Parathyroid adenoma (tissue), 2 donors: Measurements from ENCODE around the gene MCU.

ENCODE experiments used
- H2AFZ ChIP-seq: fragments of 300-600 bp; sonication (generic); one replicate; pipeline ENCODE4 v1.7.0; 2017; ENCODE audit warnings: antibody characterized with exemption, mild to moderate bottlenecking
- H3K27ac ChIP-seq: fragments of 300-600 bp; sonication (generic); one replicate; pipeline ENCODE4 v1.7.0; 2017
- H3K27me3 ChIP-seq: fragments of 300-600 bp; sonication (generic); one replicate; pipeline ENCODE4 v1.7.0; 2017; ENCODE audit warnings: low read length; ENCODE audit not compliant: control insufficient read depth, insufficient read depth
- H3K36me3 ChIP-seq: fragments of 300-600 bp; sonication (generic); one replicate; pipeline ENCODE4 v1.7.0; 2017; ENCODE audit warnings: low read length; ENCODE audit not compliant: control insufficient read depth, insufficient read depth
- H3K4me1 ChIP-seq: fragments of 300-600 bp; sonication (generic); one replicate; pipeline ENCODE4 v1.7.0; 2017; ENCODE audit warnings: control low read depth
- H3K4me2 ChIP-seq: fragments of 300-600 bp; sonication (generic); one replicate; pipeline ENCODE4 v1.7.0; 2017; ENCODE audit warnings: low read length
- H3K4me3 ChIP-seq: fragments of 300-600 bp; sonication (generic); one replicate; pipeline ENCODE4 v1.7.0; 2017; ENCODE audit warnings: low read depth, low read length
- H3K79me2 ChIP-seq: fragments of 300-600 bp; sonication (generic); one replicate; pipeline ENCODE4 v1.7.0; 2017; ENCODE audit warnings: control low read depth
- H3K9ac ChIP-seq: fragments of 300-600 bp; sonication (generic); one replicate; pipeline ENCODE4 v1.7.0; 2017; ENCODE audit warnings: mild to moderate bottlenecking
- H3K9me3 ChIP-seq: fragments of 300-600 bp; sonication (generic); one replicate; pipeline ENCODE4 v1.7.0; 2017; ENCODE audit warnings: low read length; ENCODE audit not compliant: control insufficient read depth
- TF ChIP-seq, protein P1 (sequence below): fragments of 300-600 bp; sonication (generic); IDR thresholded peaks from one replicate; pipeline ENCODE4 v1.7.0; 2017; ENCODE audit warnings: antibody characterized with exemption, mild to moderate bottlenecking
- donor health status: primary hyperparathyroidism.

MCU gene

DNA sequence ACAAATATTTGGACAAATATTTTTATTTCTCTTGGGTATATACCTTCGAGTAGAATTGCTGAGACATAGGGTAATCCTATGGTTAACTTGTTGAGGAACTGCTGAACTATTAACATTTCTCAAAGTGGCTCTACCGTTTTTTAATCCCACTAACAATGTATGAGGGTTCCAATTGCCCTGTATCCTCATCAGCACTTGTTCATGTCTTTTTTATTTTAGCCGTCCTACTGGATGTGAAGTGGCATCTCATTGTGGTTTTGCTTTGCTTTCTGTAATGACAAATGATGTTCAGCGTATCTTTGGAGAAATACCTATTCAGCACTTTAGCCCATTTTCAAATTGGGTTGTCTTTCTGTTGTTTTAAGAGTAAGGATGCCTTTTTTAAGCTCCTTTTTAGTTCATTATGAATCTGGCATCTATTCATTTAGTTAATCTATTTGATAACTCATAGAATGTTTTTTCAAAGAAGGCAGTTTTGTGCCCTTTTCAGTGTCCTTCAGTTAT lies 40.0 kb downstream of the MCU start:
- Histone ChIP-seq H3K9ac (no peak overlapping the region), H3K4me2 (no peak overlapping the region), H3K27ac (no peak overlapping the region), H3K9me3 (no peaks in the 10 kb centered on the region), H3K27me3 (no peaks in the 10 kb centered on the region), H2AFZ (no peak overlapping the region), H3K4me1 (no peaks in the 10 kb centered on the region), H3K36me3 (no peaks in the 10 kb centered on the region), H3K79me2 (peaks cover 2% of the 10 kb centered on the region), H3K4me3 (no peak overlapping the region)
- TF ChIP-seq, protein P1, sequence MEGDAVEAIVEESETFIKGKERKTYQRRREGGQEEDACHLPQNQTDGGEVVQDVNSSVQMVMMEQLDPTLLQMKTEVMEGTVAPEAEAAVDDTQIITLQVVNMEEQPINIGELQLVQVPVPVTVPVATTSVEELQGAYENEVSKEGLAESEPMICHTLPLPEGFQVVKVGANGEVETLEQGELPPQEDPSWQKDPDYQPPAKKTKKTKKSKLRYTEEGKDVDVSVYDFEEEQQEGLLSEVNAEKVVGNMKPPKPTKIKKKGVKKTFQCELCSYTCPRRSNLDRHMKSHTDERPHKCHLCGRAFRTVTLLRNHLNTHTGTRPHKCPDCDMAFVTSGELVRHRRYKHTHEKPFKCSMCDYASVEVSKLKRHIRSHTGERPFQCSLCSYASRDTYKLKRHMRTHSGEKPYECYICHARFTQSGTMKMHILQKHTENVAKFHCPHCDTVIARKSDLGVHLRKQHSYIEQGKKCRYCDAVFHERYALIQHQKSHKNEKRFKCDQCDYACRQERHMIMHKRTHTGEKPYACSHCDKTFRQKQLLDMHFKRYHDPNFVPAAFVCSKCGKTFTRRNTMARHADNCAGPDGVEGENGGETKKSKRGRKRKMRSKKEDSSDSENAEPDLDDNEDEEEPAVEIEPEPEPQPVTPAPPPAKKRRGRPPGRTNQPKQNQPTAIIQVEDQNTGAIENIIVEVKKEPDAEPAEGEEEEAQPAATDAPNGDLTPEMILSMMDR = no peak

- H3K4me1 ChIP-seq = no peaks in the 10 kb centered on the region
- no peak overlapping the region for H3K4me3 ChIP-seq
- TF ChIP-seq, protein P1 = no peak
- no peaks in the 10 kb centered on the region for H3K36me3 ChIP-seq
- H2AFZ ChIP-seq = no peak overlapping the region
- no peaks in the 10 kb centered on the region for H3K27me3 ChIP-seq
- H3K27ac ChIP-seq = no peak overlapping the region
- H3K4me2 ChIP-seq = no peak overlapping the region
- no peaks in the 10 kb centered on the region for H3K9me3 ChIP-seq
- H3K79me2 ChIP-seq = peaks cover 2% of the 10 kb centered on the region
- H3K9ac ChIP-seq = no peak overlapping the region
These were observed 40.6 kb downstream of the MCU start for GRCh38 chr10:72732521-72732920.

DNA sequence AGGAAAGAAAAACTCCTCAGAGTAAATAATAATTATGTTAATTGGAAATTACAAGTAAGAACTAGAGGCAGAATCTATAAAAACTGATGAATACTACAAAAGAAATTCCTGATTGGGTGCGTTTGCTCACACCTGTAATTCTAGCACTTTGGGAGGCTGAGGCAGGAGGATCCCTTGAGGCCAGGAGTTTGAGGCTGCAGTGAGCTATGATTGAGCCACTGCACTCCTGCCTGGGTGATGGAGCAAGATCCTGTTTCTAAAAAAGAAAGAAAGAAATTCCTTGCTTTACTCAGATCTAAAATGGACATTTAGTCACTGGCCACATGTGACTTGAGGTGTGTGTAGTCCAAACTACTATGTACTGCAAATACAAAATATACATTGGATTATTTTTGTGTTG lies 42.0 kb downstream of the MCU start:
- Histone ChIP-seq H3K9me3 (no peaks in the 10 kb centered on the region), H2AFZ (no peak overlapping the region), H3K4me2 (no peak overlapping the region), H3K36me3 (no peaks in the 10 kb centered on the region), H3K4me3 (no peak overlapping the region), H3K79me2 (peaks cover 2% of the 10 kb centered on the region), H3K9ac (no peak overlapping the region), H3K27me3 (no peaks in the 10 kb centered on the region), H3K4me1 (no peaks in the 10 kb centered on the region), H3K27ac (no peak overlapping the region)
- TF ChIP-seq, protein P1 = no peak

DNA sequence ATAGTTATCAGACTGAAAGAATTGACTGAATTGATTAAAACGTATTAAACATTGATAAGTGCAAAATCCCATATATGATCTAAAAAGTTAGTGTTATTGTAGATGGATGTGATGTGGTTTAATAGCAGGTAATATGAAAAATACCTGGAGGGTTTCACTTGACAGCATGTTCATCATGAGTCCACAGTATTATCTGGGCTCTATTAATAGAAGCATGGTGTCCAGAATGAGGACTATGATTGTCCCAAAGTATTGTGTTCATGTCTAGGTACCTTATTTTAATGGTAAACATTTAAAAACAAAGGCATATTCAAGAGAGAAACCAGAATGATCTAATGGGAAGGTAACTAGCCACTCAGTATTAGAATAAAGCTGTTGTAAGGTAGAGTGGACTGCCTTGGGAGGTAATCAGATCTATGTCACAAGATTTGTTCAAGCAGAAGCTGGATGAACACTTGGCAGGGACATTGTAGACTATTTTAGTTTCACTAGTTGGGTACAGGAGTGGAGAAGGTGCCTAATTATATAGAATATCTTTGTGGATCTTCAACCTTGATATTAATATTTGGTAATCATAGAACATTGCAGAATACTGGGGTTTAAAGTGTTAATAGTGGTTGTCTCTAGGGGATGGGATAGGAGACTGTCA lies 43.5 kb downstream of the MCU start:
- H3K4me3 ChIP-seq = no peak overlapping the region
- no peaks in the 10 kb centered on the region for H3K4me1 ChIP-seq
- no peak overlapping the region for H3K27ac ChIP-seq
- H2AFZ ChIP-seq = no peak overlapping the region
- no peaks in the 10 kb centered on the region for H3K9me3 ChIP-seq
- H3K4me2 ChIP-seq = no peak overlapping the region
- H3K9ac ChIP-seq = no peak overlapping the region
- peaks cover 4% of the 10 kb centered on the region for H3K79me2 ChIP-seq
- TF ChIP-seq, protein P1 = no peak
- no peaks in the 10 kb centered on the region for H3K27me3 ChIP-seq
- H3K36me3 ChIP-seq = no peaks in the 10 kb centered on the region
